Upper lobe of left lung (tissue), 6 donors: ENCODE results near the gene TFCP2L1. TPM values are rescaled to one million over a fixed set of nuclear protein-coding genes. Genes with fewer than 3 reads are reported as not detected.
"Not testable (repeated sequence)": the region's sequence is repeated elsewhere in the genome, so short reads cannot be mapped to it uniquely, and the experiment has no call there.

Source experiments
- ATAC-seq, 2 donors: fragments of 200-7000 bp; cut with Tn5 transposase; one replicate each; pipeline ENCODE4 v1.9.1; 2022; ENCODE audit warnings: mild to moderate bottlenecking in 2 of 2, moderate library complexity in 2 of 2; ENCODE audit not compliant: low FRiP score in 2 of 2
- DNase-seq, 2 donors: peaks; one replicate each; pipeline ENCODE4 v3.0.0-alpha.2; 2019 to 2020
- H3K27ac ChIP-seq, 4 donors: fragments of 200-600 bp; sonication (generic); one replicate each; pipeline ENCODE4 v1.5.1; 2016 to 2019
- H3K27me3 ChIP-seq, 4 donors: fragments of 200-600 bp; sonication (generic); one replicate each; pipeline ENCODE4 v1.5.1; 2017 to 2019
- H3K36me3 ChIP-seq, 4 donors: fragments of 200-600 bp; sonication (generic); one replicate each; pipeline ENCODE4 v1.5.1; 2016 to 2019
- H3K4me1 ChIP-seq, 4 donors: fragments of 200-600 bp; sonication (generic); one replicate each; pipeline ENCODE4 v1.5.1; 2018 to 2019
- H3K4me3 ChIP-seq, 4 donors: fragments of 200-600 bp; sonication (generic); one replicate each; pipeline ENCODE4 v1.5.1; 2017 to 2019; ENCODE audit warnings: mild to moderate bottlenecking in 2 of 4, moderate library complexity in 1 of 4
- H3K9me3 ChIP-seq, 4 donors: fragments of 200-600 bp; sonication (generic); one replicate each; pipeline ENCODE4 v1.5.1; 2018 to 2019
- EP300 ChIP-seq, 4 donors: sonication (generic); formaldehyde crosslinking; IDR thresholded peaks; one replicate each; pipeline ENCODE4 v1.5.1; 2017; ENCODE audit warnings: antibody characterized with exemption in 4 of 4, control low read depth in 2 of 4
- POLR2A ChIP-seq, 4 donors: fragments of 450-650 bp; IDR thresholded peaks; one replicate each; pipeline ENCODE4 v1.5.1; 2016 to 2017; ENCODE audit warnings: antibody characterized with exemption in 4 of 4, mild to moderate bottlenecking in 2 of 4
- POLR2AphosphoS5 ChIP-seq, 2 donors: sonication (generic); formaldehyde crosslinking; IDR thresholded peaks; one replicate each; pipeline ENCODE4 v1.5.1; 2017; ENCODE audit warnings: antibody characterized with exemption in 2 of 2
- WGBS, 2 donors: methylation state at CpG; one replicate each; pipeline ENCODE4 v1.1.5; 2017 to 2018; 5-methylcytosine and 5-hydroxymethylcytosine counted together
- total RNA-seq, 6 donors: library from RNA; depleted of rRNA in 4 of 6; stranded (reverse); fragments of >200 nt in 4 of 6; gene quantifications; one replicate each; pipeline versions ENCODE4 v1.1.0 to v1.2.1, GENCODE V29; 2016 to 2021
- TF ChIP-seq, protein P1 (sequence below), 6 experiments: fragments of 450-650 bp in 4 of 6; fragments of 200-600 bp in 2 of 6; sonication (generic) in 2 of 6; IDR thresholded peaks; one replicate each; pipeline ENCODE4 v1.5.1; 2016 to 2019; ENCODE audit warnings: antibody characterized with exemption in 6 of 6
- donor health status: DM: no; HTN: no; CAD: no; lungs with moderate emphysema.
- donor health status: DM: no; HTN: yes; CAD: no; lungs with severe emphysema.

Gene TFCP2L1
- total RNA-seq, 6 donors from 2014 or later = 15.3 to 47.1 (median 33.7) TPM

DNA sequence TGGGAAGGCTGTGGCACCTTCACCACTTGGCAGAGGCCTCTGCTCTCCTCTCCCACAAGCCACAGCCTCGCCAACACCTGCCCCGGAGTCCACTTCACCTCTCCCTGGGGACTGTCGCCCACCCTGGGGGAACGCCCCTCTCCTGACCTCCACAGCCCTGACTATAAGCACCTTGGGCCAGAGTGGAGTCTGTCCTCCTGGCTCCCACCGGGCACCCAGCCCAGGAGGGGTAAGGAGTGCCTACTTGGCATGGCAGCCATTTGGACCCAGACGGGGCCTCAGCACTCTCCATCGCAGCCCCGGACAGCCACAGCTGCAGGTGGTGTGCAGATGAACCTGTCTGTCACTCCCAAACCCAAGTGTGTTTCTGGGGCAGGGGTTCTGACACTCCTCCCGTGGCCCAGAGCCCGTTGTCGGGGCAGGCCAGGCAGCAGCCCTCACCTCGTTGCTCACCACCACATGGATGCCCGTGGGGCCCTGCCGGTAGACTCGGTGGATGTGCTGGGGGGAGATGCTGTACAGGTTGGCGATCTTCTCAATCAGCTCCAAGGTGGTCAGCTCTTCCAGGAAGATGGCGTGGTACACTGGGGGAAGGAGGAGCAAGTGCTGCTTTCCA lies 53.5 kb downstream of the TFCP2L1 start:
- whole genome bisulfite sequencing, 2 donors = 80 to 83% methylated on average over 7 to 17 of the region's 17 CpGs
- DNase-seq (no peak), ATAC-seq (no peak)
- H3K4me3 ChIP-seq = no peak overlapping the region
- H3K27ac ChIP-seq = peak overlapping the region in 1 of 4 donors; percentile 15
- peaks cover 0 to 5% (median 2%) of the 10 kb centered on the region in 4 donors for H3K4me1 ChIP-seq
- no peaks in the 10 kb centered on the region for H3K9me3 ChIP-seq
- TF ChIP-seq EP300 (IDR thresholded peaks at IDR 0.05) = no peak
- TF ChIP-seq POLR2A (IDR thresholded peaks at IDR 0.05) = no peak
- TF ChIP-seq, protein P1, sequence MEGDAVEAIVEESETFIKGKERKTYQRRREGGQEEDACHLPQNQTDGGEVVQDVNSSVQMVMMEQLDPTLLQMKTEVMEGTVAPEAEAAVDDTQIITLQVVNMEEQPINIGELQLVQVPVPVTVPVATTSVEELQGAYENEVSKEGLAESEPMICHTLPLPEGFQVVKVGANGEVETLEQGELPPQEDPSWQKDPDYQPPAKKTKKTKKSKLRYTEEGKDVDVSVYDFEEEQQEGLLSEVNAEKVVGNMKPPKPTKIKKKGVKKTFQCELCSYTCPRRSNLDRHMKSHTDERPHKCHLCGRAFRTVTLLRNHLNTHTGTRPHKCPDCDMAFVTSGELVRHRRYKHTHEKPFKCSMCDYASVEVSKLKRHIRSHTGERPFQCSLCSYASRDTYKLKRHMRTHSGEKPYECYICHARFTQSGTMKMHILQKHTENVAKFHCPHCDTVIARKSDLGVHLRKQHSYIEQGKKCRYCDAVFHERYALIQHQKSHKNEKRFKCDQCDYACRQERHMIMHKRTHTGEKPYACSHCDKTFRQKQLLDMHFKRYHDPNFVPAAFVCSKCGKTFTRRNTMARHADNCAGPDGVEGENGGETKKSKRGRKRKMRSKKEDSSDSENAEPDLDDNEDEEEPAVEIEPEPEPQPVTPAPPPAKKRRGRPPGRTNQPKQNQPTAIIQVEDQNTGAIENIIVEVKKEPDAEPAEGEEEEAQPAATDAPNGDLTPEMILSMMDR (IDR thresholded peaks at IDR 0.05) = no peak
- TF ChIP-seq POLR2AphosphoS5 (IDR thresholded peaks at IDR 0.05) = no peak
- H3K36me3 ChIP-seq = peaks cover 0 to 23% (median 0%) of the 10 kb centered on the region in 4 donors
- H3K27me3 ChIP-seq = no peaks in the 10 kb centered on the region

DNA sequence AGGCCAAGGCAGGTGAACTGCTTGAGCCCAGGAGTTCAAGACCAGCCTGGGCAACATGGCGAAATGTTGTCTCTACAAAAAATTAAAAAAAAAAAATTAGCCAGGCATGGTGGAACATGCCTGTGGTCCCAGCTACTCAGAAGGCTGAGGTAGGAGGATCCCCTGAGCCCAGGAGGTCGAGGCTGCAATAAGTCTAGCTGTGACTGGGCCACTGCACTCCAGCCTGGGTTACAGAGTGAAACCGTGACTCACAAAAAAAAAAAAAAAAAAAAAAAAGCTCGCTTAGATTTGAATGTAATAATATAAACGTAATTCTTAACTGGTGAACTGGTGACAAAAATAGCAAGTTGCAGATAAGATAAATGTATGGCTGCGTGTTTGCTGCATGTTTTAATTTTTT lies 56.5 kb downstream of the TFCP2L1 start:
- ATAC-seq = no peak
- DNase-seq = no peak

GRCh38 chr2:121227381-121228144 lies 57.4 kb downstream of the TFCP2L1 start:
- not testable (repeated sequence) for H3K27me3 ChIP-seq, H3K9me3 ChIP-seq, H3K4me1 ChIP-seq, H3K4me3 ChIP-seq
- peak; percentile 65 to 91 for ATAC-seq
- DNase-seq = peak; percentile 86 to 90
- 67 to 74% methylated on average over 18 of the region's 18 CpGs for WGBS, 2 donors
- H3K36me3 ChIP-seq = peaks cover 0 to 11% (median 4%) of the 10 kb centered on the region in 4 donors
- H3K27ac ChIP-seq = peak overlapping the region in 1 of 4 donors; percentile 80
- peak in 1 of 4 donors; percentile 28 for TF ChIP-seq EP300 (IDR thresholded peaks at IDR 0.05)
- TF ChIP-seq POLR2AphosphoS5 (IDR thresholded peaks at IDR 0.05) = peak in 1 of 2 donors; percentile 29

More for the DNA sequence above, 56.5 kb downstream of the TFCP2L1 start:
- no peaks in the 10 kb centered on the region for H3K27me3 ChIP-seq
- H3K4me3 ChIP-seq = no peak overlapping the region
- TF ChIP-seq POLR2AphosphoS5 (IDR thresholded peaks at IDR 0.05) (no peak), EP300 (IDR thresholded peaks at IDR 0.05) (no peak), POLR2A (IDR thresholded peaks at IDR 0.05) (no peak)
- TF ChIP-seq, protein P1 (IDR thresholded peaks at IDR 0.05) = no peak
- H3K36me3 ChIP-seq = peaks cover 0 to 11% (median 4%) of the 10 kb centered on the region in 4 donors
- peak overlapping the region in 1 of 4 donors; percentile 80 for H3K27ac ChIP-seq
- WGBS, 2 donors = 72 to 73% methylated on average over 6 of the region's 6 CpGs
- H3K4me1 ChIP-seq = peaks cover 0 to 5% (median under 1%) of the 10 kb centered on the region in 4 donors
- H3K9me3 ChIP-seq = no peaks in the 10 kb centered on the region

DNA sequence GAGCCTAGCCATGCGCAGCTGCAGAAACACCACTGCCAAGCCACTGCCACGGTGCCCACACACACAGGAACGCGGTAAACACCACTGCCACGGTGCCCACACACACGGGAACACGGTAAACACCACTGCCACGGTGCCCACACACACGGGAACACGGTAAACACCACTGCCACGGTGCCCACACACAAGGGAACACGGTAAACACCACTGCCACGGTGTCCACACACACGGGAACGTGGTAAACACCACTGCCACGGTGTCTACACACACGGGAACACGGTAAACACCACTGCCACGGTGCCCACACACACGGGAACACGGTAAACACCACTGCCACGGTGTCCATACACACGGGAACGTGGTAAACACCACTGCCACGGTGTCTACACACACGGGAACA lies 59.3 kb downstream of the TFCP2L1 start:
- not testable (repeated sequence) for H3K27me3 ChIP-seq, ATAC-seq, H3K9me3 ChIP-seq, H3K36me3 ChIP-seq, H3K27ac ChIP-seq, DNase-seq, H3K4me3 ChIP-seq, H3K4me1 ChIP-seq
- 93 to 96% methylated on average over 15 to 26 of the region's 26 CpGs for WGBS, 2 donors

- Histone ChIP-seq H3K9me3 (no peaks in the 10 kb centered on the region), H3K36me3 (peaks cover 0 to 19% (median 4%) of the 10 kb centered on the region in 4 donors), H3K4me1 (no peaks in the 10 kb centered on the region), H3K27ac (no peak overlapping the region), H3K27me3 (no peaks in the 10 kb centered on the region), H3K4me3 (no peak overlapping the region)
- no peak for ATAC-seq
- WGBS, 2 donors = 84 to 95% methylated on average over 1 of the region's 1 CpG
- TF ChIP-seq EP300 (IDR thresholded peaks at IDR 0.05) (no peak), POLR2A (IDR thresholded peaks at IDR 0.05) (no peak), POLR2AphosphoS5 (IDR thresholded peaks at IDR 0.05) (no peak)
- TF ChIP-seq, protein P1 (IDR thresholded peaks at IDR 0.05) = no peak
- DNase-seq = no peak
Observed at GRCh38 chr2:121220995-121221394, 64.0 kb downstream of the TFCP2L1 start.
